ENCODE data around the gene SRGAP3.

Gene SRGAP3

DNA sequence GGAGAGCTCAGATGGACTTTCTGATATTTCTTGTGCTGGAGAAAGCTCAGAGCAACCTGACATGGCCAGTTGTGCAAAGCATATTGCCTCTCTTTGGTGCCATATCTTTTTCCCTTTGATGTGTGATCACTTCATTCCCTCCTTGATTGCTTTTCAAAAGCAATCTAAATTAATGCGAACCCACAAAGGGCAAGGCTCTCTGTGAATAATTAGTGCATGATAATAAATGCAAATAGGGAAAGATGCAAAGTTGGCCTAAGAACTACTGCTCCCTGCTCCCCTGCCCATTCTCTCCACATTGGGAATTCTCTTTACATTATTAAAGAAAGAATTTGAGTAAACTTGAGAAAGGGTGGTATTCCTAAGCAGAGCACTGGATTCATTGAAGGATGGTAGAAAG is 60.9 kb downstream of the SRGAP3 start:
- H3K27ac ChIP-seq: no peak overlapping the region
- TF ChIP-seq, protein P1, sequence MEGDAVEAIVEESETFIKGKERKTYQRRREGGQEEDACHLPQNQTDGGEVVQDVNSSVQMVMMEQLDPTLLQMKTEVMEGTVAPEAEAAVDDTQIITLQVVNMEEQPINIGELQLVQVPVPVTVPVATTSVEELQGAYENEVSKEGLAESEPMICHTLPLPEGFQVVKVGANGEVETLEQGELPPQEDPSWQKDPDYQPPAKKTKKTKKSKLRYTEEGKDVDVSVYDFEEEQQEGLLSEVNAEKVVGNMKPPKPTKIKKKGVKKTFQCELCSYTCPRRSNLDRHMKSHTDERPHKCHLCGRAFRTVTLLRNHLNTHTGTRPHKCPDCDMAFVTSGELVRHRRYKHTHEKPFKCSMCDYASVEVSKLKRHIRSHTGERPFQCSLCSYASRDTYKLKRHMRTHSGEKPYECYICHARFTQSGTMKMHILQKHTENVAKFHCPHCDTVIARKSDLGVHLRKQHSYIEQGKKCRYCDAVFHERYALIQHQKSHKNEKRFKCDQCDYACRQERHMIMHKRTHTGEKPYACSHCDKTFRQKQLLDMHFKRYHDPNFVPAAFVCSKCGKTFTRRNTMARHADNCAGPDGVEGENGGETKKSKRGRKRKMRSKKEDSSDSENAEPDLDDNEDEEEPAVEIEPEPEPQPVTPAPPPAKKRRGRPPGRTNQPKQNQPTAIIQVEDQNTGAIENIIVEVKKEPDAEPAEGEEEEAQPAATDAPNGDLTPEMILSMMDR (IDR thresholded peaks at IDR 0.05): no peak
- TF ChIP-seq ZFX (IDR thresholded peaks at IDR 0.05; ENCODE audit: borderline replicate concordance): no peak

DNA sequence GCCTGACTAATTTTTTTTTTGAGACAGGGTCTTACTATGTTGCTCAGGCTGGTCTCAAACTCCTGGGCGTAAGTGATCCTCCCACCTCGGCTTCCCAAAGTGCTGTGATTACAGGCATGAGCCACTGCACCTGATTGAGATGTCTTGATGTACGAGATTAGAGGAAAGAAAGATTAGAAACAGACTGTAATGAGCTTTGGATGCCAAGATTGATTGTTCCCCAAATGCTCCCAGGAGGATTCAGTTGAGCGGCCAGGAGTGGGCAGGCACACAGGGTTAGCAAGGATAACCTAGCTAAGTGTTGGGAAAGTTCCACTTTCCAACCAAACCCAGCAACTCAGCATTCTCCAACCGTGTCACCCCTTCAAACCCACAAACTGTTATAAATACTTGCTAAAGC is 63.7 kb downstream of the SRGAP3 start:
- no peak for TF ChIP-seq ZFX (IDR thresholded peaks at IDR 0.05; ENCODE audit: borderline replicate concordance)
- TF ChIP-seq, protein P1 (IDR thresholded peaks at IDR 0.05): no peak
- H3K27ac ChIP-seq: no peak overlapping the region

DNA sequence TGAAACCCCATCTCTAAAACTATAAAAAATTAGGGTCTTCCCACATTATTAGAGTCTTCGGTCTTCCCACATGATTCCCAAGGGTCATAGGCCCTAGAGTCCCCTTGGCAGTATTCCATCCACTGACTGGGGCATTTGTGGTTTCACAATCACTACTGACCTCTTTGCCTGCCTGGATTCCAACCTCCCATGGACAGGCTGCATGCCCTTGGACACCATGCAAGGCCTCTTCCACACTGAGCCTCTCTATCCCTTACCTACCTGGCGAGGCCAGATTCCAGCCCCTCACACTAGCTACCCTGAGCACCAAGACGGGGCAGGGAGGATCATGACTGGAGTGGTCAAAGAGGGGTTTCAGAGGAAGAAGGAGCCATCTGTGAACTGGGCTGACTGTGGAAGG is 64.4 kb downstream of the SRGAP3 start:
- H3K27ac ChIP-seq: no peak overlapping the region

DNA sequence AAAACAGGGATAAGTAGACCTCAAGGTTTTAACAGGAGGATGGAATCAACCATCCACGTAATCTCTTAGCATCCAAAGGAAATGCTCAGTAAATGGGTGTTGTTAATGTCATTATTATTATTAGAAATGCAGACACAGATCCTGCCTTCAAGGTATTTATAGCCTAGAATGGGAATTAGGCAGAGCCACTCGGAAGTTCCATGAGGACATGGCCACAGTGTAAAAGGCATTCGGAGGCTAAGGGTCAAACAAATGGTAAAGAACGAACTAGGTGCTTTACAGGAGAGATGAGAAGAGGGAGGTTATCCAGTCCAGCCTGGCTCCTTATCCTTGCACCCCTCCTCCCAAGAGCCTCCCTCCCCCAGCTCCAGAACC is 65.0 kb downstream of the SRGAP3 start:
- no peak overlapping the region for H3K27ac ChIP-seq
- TF ChIP-seq, protein P1 (IDR thresholded peaks at IDR 0.05): no peak
- no peak for TF ChIP-seq ZFX (IDR thresholded peaks at IDR 0.05; ENCODE audit: borderline replicate concordance)

More for the DNA sequence above, 64.4 kb downstream of the SRGAP3 start:
- TF ChIP-seq, protein P1 (IDR thresholded peaks at IDR 0.05): no peak
- TF ChIP-seq ZFX (IDR thresholded peaks at IDR 0.05; ENCODE audit: borderline replicate concordance): no peak

DNA sequence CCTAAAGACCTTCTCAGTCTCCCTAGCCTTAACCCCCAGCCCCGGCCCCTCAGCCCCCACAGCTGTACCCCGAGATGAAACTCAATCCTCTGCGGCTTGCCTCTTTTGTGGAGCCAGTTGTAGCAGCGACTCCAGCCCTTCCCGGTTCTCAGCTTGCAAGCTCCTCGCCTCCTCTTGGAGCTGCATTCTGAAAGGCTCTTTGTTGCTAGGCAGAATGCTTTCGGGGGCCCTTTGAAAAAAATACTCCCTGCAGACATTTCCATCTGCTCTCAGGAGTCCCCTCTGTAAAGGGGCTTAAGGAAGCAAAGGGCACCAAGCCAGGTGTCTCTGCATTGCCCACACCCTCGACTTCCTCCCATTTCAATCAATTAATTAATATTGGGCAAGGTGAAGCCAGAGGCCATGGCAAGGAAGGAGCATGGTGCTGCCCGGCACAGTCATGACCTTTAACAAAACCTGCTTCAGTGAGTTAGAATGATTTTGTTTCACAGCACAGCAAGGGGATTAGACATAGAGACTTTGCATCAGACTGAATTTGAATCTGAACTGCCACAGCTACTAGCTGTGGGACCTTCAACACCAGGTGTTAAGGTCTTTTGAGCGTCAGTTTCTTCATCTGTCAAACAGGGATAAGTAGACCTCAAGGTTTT is 65.5 kb downstream of the SRGAP3 start:
- H3K27ac ChIP-seq: no peak overlapping the region
- no peak for TF ChIP-seq ZFX (IDR thresholded peaks at IDR 0.05; ENCODE audit: borderline replicate concordance)
- TF ChIP-seq, protein P1 (IDR thresholded peaks at IDR 0.05): no peak

DNA sequence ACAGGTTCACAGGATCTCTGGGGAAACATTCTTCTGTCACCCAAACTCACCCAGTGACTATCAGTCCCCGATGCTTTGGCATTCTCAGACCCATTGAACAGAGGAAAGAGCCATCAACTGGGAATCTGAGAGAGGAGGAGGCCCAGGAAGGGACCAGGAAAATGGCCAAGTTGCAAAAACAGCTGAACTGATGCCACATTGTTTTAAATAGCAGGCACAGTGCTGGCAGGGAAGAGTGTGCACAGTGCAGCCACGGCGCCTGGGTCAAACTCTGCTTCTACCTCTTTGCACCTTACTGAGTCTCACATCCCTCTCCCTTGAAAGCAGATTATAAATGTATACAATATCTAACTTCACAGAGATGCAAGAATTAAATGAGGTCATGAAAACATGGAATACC is 66.4 kb downstream of the SRGAP3 start:
- TF ChIP-seq ZFX (IDR thresholded peaks at IDR 0.05; ENCODE audit: borderline replicate concordance): no peak
- TF ChIP-seq, protein P1 (IDR thresholded peaks at IDR 0.05): no peak
- no peak overlapping the region for H3K27ac ChIP-seq

DNA sequence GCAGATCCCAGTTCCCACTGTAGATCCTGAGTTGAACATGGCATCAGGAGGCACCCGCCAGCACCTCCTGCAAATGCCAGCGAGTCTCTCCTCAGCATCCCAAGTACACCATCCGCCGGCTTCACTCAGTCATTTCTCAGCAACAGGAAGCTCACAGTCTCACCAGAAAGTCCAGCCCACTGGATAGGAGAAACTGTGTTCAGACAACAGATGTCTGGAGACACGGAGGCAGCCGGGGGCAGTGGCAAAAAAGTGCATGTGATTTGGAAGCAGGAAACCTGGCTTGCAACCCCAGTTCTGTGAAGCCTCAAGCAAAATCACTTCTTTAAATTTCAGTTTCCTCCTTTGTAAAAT is 68.7 kb downstream of the SRGAP3 start:
- H3K27ac ChIP-seq: no peak overlapping the region
- TF ChIP-seq, protein P1 (IDR thresholded peaks at IDR 0.05): no peak
- TF ChIP-seq ZFX (IDR thresholded peaks at IDR 0.05; ENCODE audit: borderline replicate concordance): no peak
